K562 (cell line): Measurements from ENCODE around the gene APOLD1. TPM values are rescaled to one million over a fixed set of nuclear protein-coding genes. Genes with fewer than 3 reads are reported as not detected.

Source experiments
- microRNA counts: library from miRNA; unstranded; fragments of <30 nt; microRNA quantifications from one replicate; lab custom pipeline; 2016
- microRNA-seq: library from miRNA; unstranded; fragments of <30 nt; microRNA quantifications from one replicate; pipeline ENCODE4, GENCODE V29; 2018; ENCODE audit warnings: borderline microRNAs expressed
- polyA plus RNA-seq, 8 experiments: library from polyadenylated mRNA; depleted of rRNA in 4 of 8; stranded (reverse) in 5 of 8; unstranded in 3 of 8; fragments of >200 nt; fragmentation: Nextera tagmentation in 2 of 8; fragmentation: Illumina TruSeq in 1 of 8; extraction: Ambion mirVana in 2 of 8; extraction: Trizol in 1 of 8; gene quantifications; 2 replicates each; pipeline versions ENCODE4 v1.2.1 to v1.2.3, GENCODE V29; 2011 to 2014; ENCODE audit warnings: inconsistent platforms in 1 of 8, missing spikeins in 1 of 8
- small RNA-seq: library from RNA; depleted of rRNA; stranded (forward); fragments of <200 nt; gene quantifications from one replicate; pipeline ENCODE3, GENCODE V24; 2014
- total RNA-seq, 7 experiments: library from RNA; depleted of rRNA in 6 of 7; stranded (reverse); fragments of >200 nt in 6 of 7; fragmentation: Illumina TruSeq in 2 of 7; extraction: Trizol in 2 of 7; gene quantifications; 2 replicates each; pipeline versions ENCODE4 v1.2.1 to v1.2.3, GENCODE V29; 2011 to 2021; ENCODE audit warnings: low replicate concordance in 1 of 7

The APOLD1 gene
- total and polyA plus RNA-seq, 9 of the 15 experiments (the other 6 are each of a cell fraction or from before 2014, with no cell fraction given) = 0.28 to 1.1 (median 0.61) TPM

MicroRNA genes within 50 kb of the gene (microRNA counts, 767-probe panel; counts per million panel counts)
- microRNA hsa-miR-613 (lab: Ali Mortazavi, UCI) = 1,894 counts per million, percentile 48 among the panel's probes with 10 or more counts

Small RNA genes within 50 kb of the gene (microRNA-seq; reads per million reads assigned to microRNA genes)
- gene MIR613 = not detected

Small RNA genes within 50 kb of the gene (small RNA-seq; reads per million reads assigned to genes)
- not detected for gene AC007215.1
- not detected for gene MIR613

Other genes starting within 250 kb of the APOLD1 start
Only the 7 nearest of the 8 such genes appear.
- 7.3 and 8.9 TPM in 2 replicates for gene CREBL2, start 173.8 kb upstream of the APOLD1 start, total RNA-seq (2014; rRNA removed)
- 5.7 and 6.4 TPM in 2 replicates for gene CREBL2, start 173.8 kb upstream of the APOLD1 start, total RNA-seq (2014; rRNA removed; fragmentation: Illumina TruSeq; extraction: Trizol)
- gene CREBL2, start 173.8 kb upstream of the APOLD1 start, total RNA-seq (2015; rRNA removed; fragmentation: Illumina TruSeq; extraction: Trizol) = 5.5 and 5.6 TPM in 2 replicates
- 3.8 and 5.2 TPM in 2 replicates for gene CREBL2, start 173.8 kb upstream of the APOLD1 start, total RNA-seq (2021)
- 4.7 and 5.2 TPM in 2 replicates for gene CREBL2, start 173.8 kb upstream of the APOLD1 start, polyA plus RNA-seq (2011; rRNA removed)
- gene CREBL2, start 173.8 kb upstream of the APOLD1 start, polyA plus RNA-seq (2014; fragmentation: Illumina TruSeq; extraction: Trizol) = 4.6 and 5.0 TPM in 2 replicates
- 1 to 10 TPM; 1.7 to 1.9 TPM for gene CREBL2, start 173.8 kb upstream of the APOLD1 start, polyA plus RNA-seq (2014; fragmentation: Nextera tagmentation; extraction: Ambion mirVana)
- gene CREBL2, start 173.8 kb upstream of the APOLD1 start, polyA plus RNA-seq (2014; rRNA removed) = 2.9 and 4.8 TPM in 2 replicates
- 0.08 TPM in 1 of 2 replicates, not detected in the other for gene GPR19, start 89.5 kb upstream of the APOLD1 start, total RNA-seq (2014; rRNA removed)
- gene GPR19, start 89.5 kb upstream of the APOLD1 start, total RNA-seq (2014; rRNA removed; fragmentation: Illumina TruSeq; extraction: Trizol) = 0.73 and 0.76 TPM in 2 replicates
- gene GPR19, start 89.5 kb upstream of the APOLD1 start, total RNA-seq (2015; rRNA removed; fragmentation: Illumina TruSeq; extraction: Trizol) = 0.15 and 0.22 TPM in 2 replicates
- 0.35 TPM in 1 of 2 replicates, not detected in the other for gene GPR19, start 89.5 kb upstream of the APOLD1 start, total RNA-seq (2021)
- 0.35 and 0.40 TPM in 2 replicates for gene GPR19, start 89.5 kb upstream of the APOLD1 start, polyA plus RNA-seq (2011; rRNA removed)
- 0.40 and 0.62 TPM in 2 replicates for gene GPR19, start 89.5 kb upstream of the APOLD1 start, polyA plus RNA-seq (2014; fragmentation: Illumina TruSeq; extraction: Trizol)
- gene GPR19, start 89.5 kb upstream of the APOLD1 start, polyA plus RNA-seq (2014; fragmentation: Nextera tagmentation; extraction: Ambion mirVana) = under 1 TPM; 0.22 to 0.35 TPM
- gene GPR19, start 89.5 kb upstream of the APOLD1 start, polyA plus RNA-seq (2014; rRNA removed) = 0.24 TPM in 1 of 2 replicates, not detected in the other
- gene CDKN1B, start 68.3 kb upstream of the APOLD1 start, total RNA-seq (2014; rRNA removed) = 32.0 and 35.2 TPM in 2 replicates
- gene CDKN1B, start 68.3 kb upstream of the APOLD1 start, total RNA-seq (2014; rRNA removed; fragmentation: Illumina TruSeq; extraction: Trizol) = 13.5 and 16.0 TPM in 2 replicates
- 16.8 and 18.6 TPM in 2 replicates for gene CDKN1B, start 68.3 kb upstream of the APOLD1 start, total RNA-seq (2015; rRNA removed; fragmentation: Illumina TruSeq; extraction: Trizol)
- gene CDKN1B, start 68.3 kb upstream of the APOLD1 start, total RNA-seq (2021) = 23.9 and 27.3 TPM in 2 replicates
- gene CDKN1B, start 68.3 kb upstream of the APOLD1 start, polyA plus RNA-seq (2011; rRNA removed) = 12.9 and 13.7 TPM in 2 replicates
- gene CDKN1B, start 68.3 kb upstream of the APOLD1 start, polyA plus RNA-seq (2014; fragmentation: Illumina TruSeq; extraction: Trizol) = 15.5 and 17.5 TPM in 2 replicates
- 1 to 10 TPM; 2.6 to 3.0 TPM for gene CDKN1B, start 68.3 kb upstream of the APOLD1 start, polyA plus RNA-seq (2014; fragmentation: Nextera tagmentation; extraction: Ambion mirVana)
- gene CDKN1B, start 68.3 kb upstream of the APOLD1 start, polyA plus RNA-seq (2014; rRNA removed) = 21.0 and 21.9 TPM in 2 replicates
- gene DDX47, start 27.7 kb downstream of the APOLD1 start, total RNA-seq (2014; rRNA removed) = 41.6 and 42.1 TPM in 2 replicates
- gene DDX47, start 27.7 kb downstream of the APOLD1 start, total RNA-seq (2014; rRNA removed; fragmentation: Illumina TruSeq; extraction: Trizol) = 66.5 and 71.3 TPM in 2 replicates
- 60.6 and 64.4 TPM in 2 replicates for gene DDX47, start 27.7 kb downstream of the APOLD1 start, total RNA-seq (2015; rRNA removed; fragmentation: Illumina TruSeq; extraction: Trizol)
- 48.0 and 49.6 TPM in 2 replicates for gene DDX47, start 27.7 kb downstream of the APOLD1 start, total RNA-seq (2021)
- 40.8 and 47.0 TPM in 2 replicates for gene DDX47, start 27.7 kb downstream of the APOLD1 start, polyA plus RNA-seq (2011; rRNA removed)
- 57.1 and 72.5 TPM in 2 replicates for gene DDX47, start 27.7 kb downstream of the APOLD1 start, polyA plus RNA-seq (2014; fragmentation: Illumina TruSeq; extraction: Trizol)
- 100 to 1,000 TPM; 157 to 186 TPM for gene DDX47, start 27.7 kb downstream of the APOLD1 start, polyA plus RNA-seq (2014; fragmentation: Nextera tagmentation; extraction: Ambion mirVana)
- gene DDX47, start 27.7 kb downstream of the APOLD1 start, polyA plus RNA-seq (2014; rRNA removed) = 39.4 and 45.8 TPM in 2 replicates
- not detected in 2 replicates for gene GPRC5A, start 105.9 kb downstream of the APOLD1 start, total RNA-seq (2014; rRNA removed)
- not detected in 2 replicates for gene GPRC5A, start 105.9 kb downstream of the APOLD1 start, total RNA-seq (2014; rRNA removed; fragmentation: Illumina TruSeq; extraction: Trizol)
- not detected in 2 replicates for gene GPRC5A, start 105.9 kb downstream of the APOLD1 start, total RNA-seq (2015; rRNA removed; fragmentation: Illumina TruSeq; extraction: Trizol)
- 0.64 and 0.78 TPM in 2 replicates for gene GPRC5A, start 105.9 kb downstream of the APOLD1 start, total RNA-seq (2021)
- gene GPRC5A, start 105.9 kb downstream of the APOLD1 start, polyA plus RNA-seq (2011; rRNA removed) = 0.08 and 0.18 TPM in 2 replicates
- gene GPRC5A, start 105.9 kb downstream of the APOLD1 start, polyA plus RNA-seq (2014; fragmentation: Illumina TruSeq; extraction: Trizol) = 0.01 and 0.03 TPM in 2 replicates
- gene GPRC5A, start 105.9 kb downstream of the APOLD1 start, polyA plus RNA-seq (2014; fragmentation: Nextera tagmentation; extraction: Ambion mirVana) = not detected
- gene GPRC5A, start 105.9 kb downstream of the APOLD1 start, polyA plus RNA-seq (2014; rRNA removed) = 0.04 TPM in 1 of 2 replicates, not detected in the other
- gene GPRC5D, start 166.5 kb downstream of the APOLD1 start, total RNA-seq (2014; rRNA removed) = not detected in 2 replicates
- gene GPRC5D, start 166.5 kb downstream of the APOLD1 start, total RNA-seq (2014; rRNA removed; fragmentation: Illumina TruSeq; extraction: Trizol) = not detected in 2 replicates
- not detected in 2 replicates for gene GPRC5D, start 166.5 kb downstream of the APOLD1 start, total RNA-seq (2015; rRNA removed; fragmentation: Illumina TruSeq; extraction: Trizol)
- gene GPRC5D, start 166.5 kb downstream of the APOLD1 start, total RNA-seq (2021) = not detected in 2 replicates
- 0.08 TPM in 1 of 2 replicates, not detected in the other for gene GPRC5D, start 166.5 kb downstream of the APOLD1 start, polyA plus RNA-seq (2011; rRNA removed)
- gene GPRC5D, start 166.5 kb downstream of the APOLD1 start, polyA plus RNA-seq (2014; fragmentation: Illumina TruSeq; extraction: Trizol) = not detected in 2 replicates
- 1 to 10 TPM; 1.0 to 1.1 TPM for gene GPRC5D, start 166.5 kb downstream of the APOLD1 start, polyA plus RNA-seq (2014; fragmentation: Nextera tagmentation; extraction: Ambion mirVana)
- gene GPRC5D, start 166.5 kb downstream of the APOLD1 start, polyA plus RNA-seq (2014; rRNA removed) = not detected in 2 replicates
- 2.3 and 2.7 TPM in 2 replicates for gene HEBP1, start 214.6 kb downstream of the APOLD1 start, total RNA-seq (2014; rRNA removed)
- 1.3 and 1.8 TPM in 2 replicates for gene HEBP1, start 214.6 kb downstream of the APOLD1 start, total RNA-seq (2014; rRNA removed; fragmentation: Illumina TruSeq; extraction: Trizol)
- 1.3 and 1.6 TPM in 2 replicates for gene HEBP1, start 214.6 kb downstream of the APOLD1 start, total RNA-seq (2015; rRNA removed; fragmentation: Illumina TruSeq; extraction: Trizol)
- 8.3 and 8.6 TPM in 2 replicates for gene HEBP1, start 214.6 kb downstream of the APOLD1 start, total RNA-seq (2021)
- 2.4 and 5.2 TPM in 2 replicates for gene HEBP1, start 214.6 kb downstream of the APOLD1 start, polyA plus RNA-seq (2011; rRNA removed)
- 10.1 and 11.1 TPM in 2 replicates for gene HEBP1, start 214.6 kb downstream of the APOLD1 start, polyA plus RNA-seq (2014; fragmentation: Illumina TruSeq; extraction: Trizol)
- 1 to 10 TPM; 1.1 to 1.4 TPM for gene HEBP1, start 214.6 kb downstream of the APOLD1 start, polyA plus RNA-seq (2014; fragmentation: Nextera tagmentation; extraction: Ambion mirVana)
- 5.1 and 5.4 TPM in 2 replicates for gene HEBP1, start 214.6 kb downstream of the APOLD1 start, polyA plus RNA-seq (2014; rRNA removed)